Measurements from ENCODE around the gene ZNF608.

- TF ChIP-seq POLR2AphosphoS5 (IDR thresholded peaks at IDR 0.05; ENCODE audit: borderline replicate concordance, low read depth, low read length) (peak; percentile 85; the same call in 1 of the 2 replicates), EZH2 (IDR thresholded peaks at IDR 0.05) (no peak), FOXP2 (optimal IDR thresholded peaks at IDR 0.05; ENCODE audit: control extremely low read depth, extremely low read length, insufficient read depth) (peak; percentile 88)
These were observed 11.1 kb downstream of the ZNF608 start for GRCh38 chr5:124735169-124735858.
